NCI-H1436 treated with DMSO at 0.1 percent for 48 hours (cell line): ENCODE measurements around the gene HSP90B1.

ENCODE experiments used
- DNase-seq: peaks from one replicate; lab custom pipeline; 2025; lab: John Stamatoyannopoulos, UW

HSP90B1 gene

GRCh38 chr12:103973909-103974308 lies 43.7 kb downstream of the HSP90B1 start:
- no peak for DNase-seq

- no peak for DNase-seq
Observed at GRCh38 chr12:103975368-103975767, 45.2 kb downstream of the HSP90B1 start.

GRCh38 chr12:103978384-103978982 lies 48.3 kb downstream of the HSP90B1 start:
- DNase-seq, result no peak

GRCh38 chr12:103986829-103987228 lies 56.6 kb downstream of the HSP90B1 start:
- DNase-seq, result no peak

GRCh38 chr12:103994235-103994634 lies 64.0 kb downstream of the HSP90B1 start:
- no peak for DNase-seq

- no peak for DNase-seq
Observed at GRCh38 chr12:103996595-103996994, 66.4 kb downstream of the HSP90B1 start.

GRCh38 chr12:103997286-103997900 lies 67.2 kb downstream of the HSP90B1 start:
- DNase-seq, result no peak
